OCI-LY1 (cell line): ENCODE data around the gene AWAT1.

Experiments used
- EZH2 ChIP-seq: fragments of 200-600 bp; sonication (generic), shearing (Covaris generic); IDR thresholded peaks from 2 replicates; pipeline ENCODE4 v1.8.0; 2017; ENCODE audit warnings: borderline replicate concordance, mixed run types, mild to moderate bottlenecking, antibody characterized with exemption, low read length, moderate library complexity, mixed read lengths
- TF ChIP-seq, protein P1 (sequence below): fragments of 200-600 bp; sonication (generic), shearing (Covaris generic); IDR thresholded peaks from 2 replicates; pipeline ENCODE4 v1.5.1; 2017; ENCODE audit warnings: mild to moderate bottlenecking, antibody characterized with exemption, low read length, moderate library complexity, mixed read lengths

DNA sequence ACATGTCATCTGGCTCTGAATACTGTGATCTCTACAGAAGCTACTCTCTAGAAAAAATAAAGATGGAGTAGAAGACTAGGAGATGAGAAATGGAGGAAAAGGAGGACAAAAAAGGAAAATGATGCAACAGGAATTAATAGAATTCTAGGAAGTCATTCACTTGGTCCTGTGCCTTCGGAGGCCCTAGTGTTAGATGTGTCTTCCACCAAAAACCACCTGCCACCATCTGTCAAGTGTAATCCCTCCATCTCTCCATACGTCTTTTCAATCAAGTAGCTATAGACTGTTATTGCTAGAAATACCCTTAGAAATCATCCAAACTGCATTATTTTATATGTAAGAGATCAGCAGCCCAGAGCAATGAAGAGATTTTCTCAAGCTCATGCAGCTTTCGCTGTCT, 44.6 kb downstream of the AWAT1 start:
- TF ChIP-seq, protein P1, sequence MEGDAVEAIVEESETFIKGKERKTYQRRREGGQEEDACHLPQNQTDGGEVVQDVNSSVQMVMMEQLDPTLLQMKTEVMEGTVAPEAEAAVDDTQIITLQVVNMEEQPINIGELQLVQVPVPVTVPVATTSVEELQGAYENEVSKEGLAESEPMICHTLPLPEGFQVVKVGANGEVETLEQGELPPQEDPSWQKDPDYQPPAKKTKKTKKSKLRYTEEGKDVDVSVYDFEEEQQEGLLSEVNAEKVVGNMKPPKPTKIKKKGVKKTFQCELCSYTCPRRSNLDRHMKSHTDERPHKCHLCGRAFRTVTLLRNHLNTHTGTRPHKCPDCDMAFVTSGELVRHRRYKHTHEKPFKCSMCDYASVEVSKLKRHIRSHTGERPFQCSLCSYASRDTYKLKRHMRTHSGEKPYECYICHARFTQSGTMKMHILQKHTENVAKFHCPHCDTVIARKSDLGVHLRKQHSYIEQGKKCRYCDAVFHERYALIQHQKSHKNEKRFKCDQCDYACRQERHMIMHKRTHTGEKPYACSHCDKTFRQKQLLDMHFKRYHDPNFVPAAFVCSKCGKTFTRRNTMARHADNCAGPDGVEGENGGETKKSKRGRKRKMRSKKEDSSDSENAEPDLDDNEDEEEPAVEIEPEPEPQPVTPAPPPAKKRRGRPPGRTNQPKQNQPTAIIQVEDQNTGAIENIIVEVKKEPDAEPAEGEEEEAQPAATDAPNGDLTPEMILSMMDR = no peak
- no peak for TF ChIP-seq EZH2
